HEK293T (cell line): ENCODE measurements around the gene SFTA2.

ENCODE experiments used
- ARNT ChIP-seq: fragments of 450-650 bp; IDR thresholded peaks from 2 replicates; pipeline ENCODE4 v1.6.1; 2017; ENCODE audit warnings: mild to moderate bottlenecking
- BHLHE40 ChIP-seq: fragments of 450-650 bp; IDR thresholded peaks from 2 replicates; pipeline ENCODE4 v1.6.1; 2016; ENCODE audit warnings: mild to moderate bottlenecking, moderate library complexity, borderline replicate concordance
- FOXM1 ChIP-seq: fragments of 450-650 bp; IDR thresholded peaks from 2 replicates; pipeline ENCODE4 v1.6.1; 2017; ENCODE audit warnings: mild to moderate bottlenecking, borderline replicate concordance
- NFRKB ChIP-seq: fragments of 450-650 bp; IDR thresholded peaks from 2 replicates; pipeline ENCODE4 v1.6.1; 2016; ENCODE audit warnings: mild to moderate bottlenecking, moderate library complexity
- SP1 ChIP-seq: fragments of 450-650 bp; IDR thresholded peaks from 2 replicates; pipeline ENCODE4 v1.6.1; 2017
- SUZ12 ChIP-seq: fragments of 450-650 bp; IDR thresholded peaks from 2 replicates; pipeline ENCODE4 v1.6.1; 2016; ENCODE audit warnings: mild to moderate bottlenecking
- TF ChIP-seq, protein P1 (sequence below): fragments of 450-650 bp; IDR thresholded peaks from 2 replicates; pipeline ENCODE4 v1.6.1; 2016

DNA sequence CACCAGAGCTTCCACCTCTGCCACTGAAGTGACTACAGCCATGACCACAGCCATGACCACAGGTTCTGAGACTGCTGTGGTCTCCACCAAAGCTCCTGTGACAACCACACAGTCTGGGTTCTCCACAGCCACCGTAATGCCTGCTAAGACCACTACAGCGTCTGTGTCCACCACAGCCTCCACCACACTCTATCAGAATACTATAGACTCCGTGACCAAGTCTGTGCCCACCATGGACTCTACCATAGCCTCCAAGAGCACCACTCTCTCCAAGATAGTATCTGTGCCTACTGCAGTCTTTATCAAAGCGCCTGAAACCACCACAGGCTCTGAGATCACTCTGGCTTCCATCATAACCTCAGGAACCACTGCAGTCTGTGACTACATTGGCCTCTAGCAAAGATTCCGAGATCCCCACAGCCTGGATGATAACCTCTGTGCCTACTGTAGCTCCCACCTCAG, 33.2 kb upstream of the SFTA2 start:
- TF ChIP-seq ARNT (no peak), BHLHE40 (no peak), SUZ12 (no peak), SP1 (no peak), FOXM1 (no peak), NFRKB (no peak)
- TF ChIP-seq, protein P1, sequence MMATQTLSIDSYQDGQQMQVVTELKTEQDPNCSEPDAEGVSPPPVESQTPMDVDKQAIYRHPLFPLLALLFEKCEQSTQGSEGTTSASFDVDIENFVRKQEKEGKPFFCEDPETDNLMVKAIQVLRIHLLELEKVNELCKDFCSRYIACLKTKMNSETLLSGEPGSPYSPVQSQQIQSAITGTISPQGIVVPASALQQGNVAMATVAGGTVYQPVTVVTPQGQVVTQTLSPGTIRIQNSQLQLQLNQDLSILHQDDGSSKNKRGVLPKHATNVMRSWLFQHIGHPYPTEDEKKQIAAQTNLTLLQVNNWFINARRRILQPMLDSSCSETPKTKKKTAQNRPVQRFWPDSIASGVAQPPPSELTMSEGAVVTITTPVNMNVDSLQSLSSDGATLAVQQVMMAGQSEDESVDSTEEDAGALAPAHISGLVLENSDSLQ: no peak
